Glutamatergic neuron (in vitro differentiated cells): Measurements from ENCODE around the gene ROBO1. TPM values are rescaled to one million over a fixed set of nuclear protein-coding genes. Genes with fewer than 3 reads are reported as not detected.

Experiments used
- DNase-seq: peaks from one replicate; pipeline ENCODE4 v3.0.0; 2022
- H3K27ac Mint-ChIP-seq: one replicate; pipeline ENCODE4 v1.8.0; 2020; ENCODE audit warnings: mild to moderate bottlenecking, mixed read lengths, inconsistent platforms; ENCODE audit not compliant: unreplicated experiment
- H3K27me3 Mint-ChIP-seq: one replicate; pipeline ENCODE4 v1.8.0; 2020; ENCODE audit warnings: mild to moderate bottlenecking, moderate library complexity, mixed read lengths, inconsistent platforms; ENCODE audit not compliant: unreplicated experiment
- H3K36me3 Mint-ChIP-seq: one replicate; pipeline ENCODE4 v1.8.0; 2020; ENCODE audit warnings: mild to moderate bottlenecking, mixed read lengths, inconsistent platforms; ENCODE audit not compliant: unreplicated experiment
- H3K4me1 Mint-ChIP-seq: one replicate; pipeline ENCODE4 v1.8.0; 2020; ENCODE audit warnings: mild to moderate bottlenecking, low read depth, mixed read lengths, inconsistent platforms; ENCODE audit not compliant: unreplicated experiment
- H3K4me3 Mint-ChIP-seq: one replicate; pipeline ENCODE4 v1.8.0; 2020; ENCODE audit warnings: mild to moderate bottlenecking, mixed read lengths, inconsistent platforms; ENCODE audit not compliant: unreplicated experiment
- H3K9me3 Mint-ChIP-seq: one replicate; pipeline ENCODE4 v1.8.0; 2020; ENCODE audit warnings: mild to moderate bottlenecking, moderate library complexity, mixed read lengths, inconsistent platforms; ENCODE audit not compliant: unreplicated experiment
- total RNA-seq: library from RNA; stranded (reverse); fragmentation: NEBNext Ultra II Directional; extraction: Animal tissue kit (Norgen Biotek cat#: 25700); gene quantifications from one replicate; pipeline ENCODE4 v1.2.1, GENCODE V29; 2021; ENCODE audit not compliant: unreplicated experiment
- TF ChIP-seq, protein P1 (sequence below): fragments of 200-600 bp; sonication (generic); IDR thresholded peaks from one replicate; pipeline ENCODE4 v1.5.0; 2021; ENCODE audit not compliant: partially characterized antibody, unreplicated experiment

Gene ROBO1
- total RNA-seq, 1 donor from 2014 or later = 505 TPM

DNA sequence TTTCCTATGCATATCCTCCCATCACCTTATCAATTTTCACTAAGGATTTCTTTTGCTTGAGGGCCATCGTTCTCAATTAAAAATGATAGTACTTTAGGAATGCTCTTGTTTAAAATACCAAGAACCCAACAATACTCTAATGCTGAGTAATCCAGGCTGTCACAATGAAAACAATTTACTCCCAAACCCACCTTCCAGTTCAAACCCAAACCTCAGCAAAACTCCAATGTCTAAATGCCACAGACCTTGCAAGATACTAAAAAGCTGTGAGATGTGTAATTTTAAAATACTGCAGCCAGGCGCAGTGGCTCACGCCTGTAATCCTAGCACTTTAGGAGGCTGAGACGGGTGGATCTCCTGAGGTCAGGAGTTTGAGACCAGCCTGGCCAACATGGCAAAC lies 889.8 kb downstream of the ROBO1 start:
- Mint-ChIP-seq H3K36me3 (no peaks in the 10 kb centered on the region), H3K4me1 (peaks cover 52% of the 10 kb centered on the region), H3K4me3 (peak overlapping the region; percentile 25), H3K9me3 (peaks cover 3% of the 10 kb centered on the region), H3K27me3 (peaks cover 2% of the 10 kb centered on the region), H3K27ac (peak overlapping the region; percentile 82)
- no peak for DNase-seq
- TF ChIP-seq, protein P1, sequence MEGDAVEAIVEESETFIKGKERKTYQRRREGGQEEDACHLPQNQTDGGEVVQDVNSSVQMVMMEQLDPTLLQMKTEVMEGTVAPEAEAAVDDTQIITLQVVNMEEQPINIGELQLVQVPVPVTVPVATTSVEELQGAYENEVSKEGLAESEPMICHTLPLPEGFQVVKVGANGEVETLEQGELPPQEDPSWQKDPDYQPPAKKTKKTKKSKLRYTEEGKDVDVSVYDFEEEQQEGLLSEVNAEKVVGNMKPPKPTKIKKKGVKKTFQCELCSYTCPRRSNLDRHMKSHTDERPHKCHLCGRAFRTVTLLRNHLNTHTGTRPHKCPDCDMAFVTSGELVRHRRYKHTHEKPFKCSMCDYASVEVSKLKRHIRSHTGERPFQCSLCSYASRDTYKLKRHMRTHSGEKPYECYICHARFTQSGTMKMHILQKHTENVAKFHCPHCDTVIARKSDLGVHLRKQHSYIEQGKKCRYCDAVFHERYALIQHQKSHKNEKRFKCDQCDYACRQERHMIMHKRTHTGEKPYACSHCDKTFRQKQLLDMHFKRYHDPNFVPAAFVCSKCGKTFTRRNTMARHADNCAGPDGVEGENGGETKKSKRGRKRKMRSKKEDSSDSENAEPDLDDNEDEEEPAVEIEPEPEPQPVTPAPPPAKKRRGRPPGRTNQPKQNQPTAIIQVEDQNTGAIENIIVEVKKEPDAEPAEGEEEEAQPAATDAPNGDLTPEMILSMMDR = no peak

DNA sequence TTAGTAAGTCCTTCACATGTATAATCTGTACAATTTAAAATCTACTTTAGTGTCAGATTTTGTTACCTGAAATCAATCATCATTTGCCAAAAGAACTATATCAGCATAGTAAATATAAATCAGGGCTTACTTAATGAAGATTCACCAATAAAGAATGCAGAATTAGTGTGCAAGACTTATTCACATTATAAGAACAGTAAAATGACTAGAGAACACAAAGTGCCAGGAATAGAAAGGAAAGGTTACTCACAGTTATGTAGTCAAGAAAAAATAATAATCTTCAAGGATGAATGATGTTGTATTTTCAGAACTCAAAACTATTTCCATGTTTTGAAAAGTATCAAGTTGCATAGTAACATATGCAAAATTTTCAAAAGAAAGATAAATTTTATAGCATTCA lies 891.9 kb downstream of the ROBO1 start:
- TF ChIP-seq, protein P1 = no peak
- H3K27ac Mint-ChIP-seq = no peak overlapping the region
- H3K4me3 Mint-ChIP-seq = no peak overlapping the region
- peaks cover 4% of the 10 kb centered on the region for H3K9me3 Mint-ChIP-seq
- H3K4me1 Mint-ChIP-seq = peaks cover 50% of the 10 kb centered on the region
- DNase-seq = no peak
- no peaks in the 10 kb centered on the region for H3K36me3 Mint-ChIP-seq
- H3K27me3 Mint-ChIP-seq = no peaks in the 10 kb centered on the region

DNA sequence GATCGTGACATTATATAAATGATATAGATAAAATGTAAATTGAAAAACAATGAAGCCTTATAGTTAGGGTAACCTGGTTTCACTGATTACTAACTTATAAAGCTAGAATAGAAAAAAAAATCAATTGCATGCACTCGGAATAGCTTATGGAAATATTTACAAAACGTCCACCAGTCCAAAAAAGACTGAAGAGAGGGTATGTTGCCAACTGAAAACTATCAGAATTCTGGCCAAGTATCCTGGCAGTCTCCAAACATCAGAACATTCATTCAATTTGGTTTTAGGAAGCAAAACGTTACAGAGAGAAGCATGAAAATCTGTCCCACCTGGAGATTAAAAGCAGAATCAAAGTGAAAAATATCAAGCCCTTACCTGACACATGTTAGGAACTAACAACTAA lies 892.4 kb downstream of the ROBO1 start:
- H3K4me1 Mint-ChIP-seq = peaks cover 51% of the 10 kb centered on the region
- DNase-seq = no peak
- H3K27me3 Mint-ChIP-seq = no peaks in the 10 kb centered on the region
- no peak overlapping the region for H3K27ac Mint-ChIP-seq
- no peaks in the 10 kb centered on the region for H3K36me3 Mint-ChIP-seq
- TF ChIP-seq, protein P1 = no peak
- H3K4me3 Mint-ChIP-seq = no peak overlapping the region
- H3K9me3 Mint-ChIP-seq = peaks cover 4% of the 10 kb centered on the region

DNA sequence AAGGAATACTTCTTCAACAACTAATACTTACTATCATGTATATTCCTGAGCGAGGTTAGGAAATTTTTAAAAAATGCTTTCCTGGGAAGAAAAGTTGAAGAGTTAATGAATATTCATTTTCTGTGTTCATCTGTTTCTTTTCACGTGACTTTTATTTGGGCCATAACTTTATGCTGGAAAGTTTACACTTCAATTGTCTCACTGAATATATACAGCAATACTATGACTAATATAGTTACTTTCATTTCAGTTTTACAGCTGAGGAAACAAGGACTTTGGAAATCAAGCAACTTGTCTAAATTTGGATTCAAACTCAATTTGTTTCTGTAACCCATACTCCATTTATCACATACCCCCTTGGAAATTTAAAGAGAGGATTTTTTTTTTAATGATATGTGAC lies 894.2 kb downstream of the ROBO1 start:
- TF ChIP-seq, protein P1 = no peak
- Mint-ChIP-seq H3K36me3 (no peaks in the 10 kb centered on the region), H3K27me3 (no peaks in the 10 kb centered on the region), H3K27ac (no peak overlapping the region), H3K4me1 (peaks cover 55% of the 10 kb centered on the region), H3K4me3 (no peak overlapping the region), H3K9me3 (peaks cover 4% of the 10 kb centered on the region)
- no peak for DNase-seq

DNA sequence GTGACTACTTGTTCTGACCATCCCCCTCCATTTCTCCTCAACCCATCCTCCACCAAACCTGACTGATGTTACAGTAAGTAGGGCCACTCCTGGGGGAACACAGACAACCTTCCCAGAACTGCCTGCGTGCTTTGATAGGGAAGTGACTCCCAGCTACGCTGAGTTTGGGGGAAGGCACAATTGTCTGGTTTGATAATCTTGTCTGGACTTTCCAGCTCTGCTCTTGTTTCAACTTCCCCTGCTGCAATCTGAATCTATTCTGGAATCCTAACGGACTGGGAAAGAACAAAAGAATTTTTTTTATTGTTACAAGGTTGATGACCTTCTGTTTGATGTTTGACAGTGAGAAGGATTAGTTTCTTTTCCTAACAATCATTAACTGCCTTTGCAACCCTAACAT lies 895.6 kb downstream of the ROBO1 start:
- Mint-ChIP-seq H3K4me3 (peak overlapping the region; percentile 74), H3K27me3 (no peaks in the 10 kb centered on the region), H3K27ac (peak overlapping the region; percentile 89), H3K36me3 (no peaks in the 10 kb centered on the region), H3K9me3 (peaks cover 4% of the 10 kb centered on the region), H3K4me1 (peaks cover 60% of the 10 kb centered on the region)
- peak; percentile 24 for DNase-seq
- TF ChIP-seq, protein P1 = no peak
